GM19099 (cell line): ENCODE measurements around the gene TSPO.

Experiments used
- POLR2A ChIP-seq: IDR thresholded peaks from 3 replicates; pipeline ENCODE4 v1.6.1; 2011; ENCODE audit warnings: low read depth; ENCODE audit not compliant: insufficient read length; ENCODE audit errors: extremely low read depth

Gene TSPO

GRCh38 chr22:43180670-43181069, 29.3 kb downstream of the TSPO start:
- TF ChIP-seq POLR2A = no peak

- no peak for TF ChIP-seq POLR2A
Observed at GRCh38 chr22:43181321-43182076, 30.1 kb downstream of the TSPO start.

- no peak for TF ChIP-seq POLR2A
Observed at GRCh38 chr22:43182118-43182517, 30.8 kb downstream of the TSPO start.

GRCh38 chr22:43182726-43183125, 31.4 kb downstream of the TSPO start:
- TF ChIP-seq POLR2A = no peak

DNA sequence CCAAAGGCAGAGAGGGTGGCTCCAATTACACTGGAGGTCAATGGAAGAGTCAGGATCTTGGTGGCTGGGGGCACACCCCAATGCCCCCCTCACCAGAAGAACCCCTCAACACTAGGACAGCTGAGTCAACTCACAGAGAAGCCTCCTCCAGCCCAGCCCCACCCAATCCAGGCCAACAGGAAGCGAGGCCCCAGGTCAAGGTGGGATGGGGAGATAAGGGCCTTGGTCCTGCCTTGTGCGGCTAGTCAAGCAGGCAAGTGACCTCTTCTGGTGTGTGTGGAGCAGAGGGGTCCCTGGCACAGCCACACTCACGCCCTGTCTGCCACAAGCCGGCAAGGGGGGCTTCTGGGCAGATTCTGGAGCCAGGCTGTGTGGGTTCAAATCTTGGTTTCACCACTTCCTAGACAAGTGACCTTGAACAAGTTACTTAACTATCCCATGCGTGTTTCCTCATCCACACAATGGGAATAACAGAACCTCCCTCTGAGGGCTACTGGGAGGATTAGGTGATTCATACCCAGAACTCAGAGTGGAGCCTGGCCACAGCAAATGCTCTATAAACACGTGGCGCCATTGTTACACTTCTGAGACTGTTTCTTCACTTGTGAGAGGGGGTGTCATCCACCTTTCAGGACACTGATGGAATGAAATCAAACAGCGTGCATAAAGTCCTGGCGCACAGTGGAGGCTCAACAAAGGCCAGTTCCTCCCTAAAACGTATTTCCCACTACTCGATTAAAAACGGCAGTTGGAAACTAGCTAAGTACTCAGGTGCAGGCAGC, 32.3 kb downstream of the TSPO start:
- TF ChIP-seq POLR2A = no peak

DNA sequence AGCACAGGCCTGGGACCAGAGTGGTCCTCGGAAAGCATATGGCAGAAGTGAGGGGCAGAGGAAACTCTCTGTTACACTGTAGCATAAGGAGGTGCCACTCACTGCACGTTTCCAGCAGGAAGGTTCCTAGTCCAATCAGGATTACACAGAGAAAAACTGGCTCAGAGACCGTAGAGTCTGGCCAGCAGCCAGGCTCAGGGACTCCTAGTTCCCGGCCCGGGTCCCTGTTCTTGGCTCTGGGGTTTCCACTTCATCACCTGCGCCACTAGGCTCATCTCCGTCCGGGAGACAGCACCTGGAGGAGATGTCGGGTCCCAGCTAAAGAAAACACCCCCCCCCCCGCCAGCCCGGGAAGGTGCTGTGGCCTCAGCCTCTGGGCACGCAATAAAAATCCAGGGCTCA, 34.5 kb downstream of the TSPO start:
- TF ChIP-seq POLR2A = no peak

DNA sequence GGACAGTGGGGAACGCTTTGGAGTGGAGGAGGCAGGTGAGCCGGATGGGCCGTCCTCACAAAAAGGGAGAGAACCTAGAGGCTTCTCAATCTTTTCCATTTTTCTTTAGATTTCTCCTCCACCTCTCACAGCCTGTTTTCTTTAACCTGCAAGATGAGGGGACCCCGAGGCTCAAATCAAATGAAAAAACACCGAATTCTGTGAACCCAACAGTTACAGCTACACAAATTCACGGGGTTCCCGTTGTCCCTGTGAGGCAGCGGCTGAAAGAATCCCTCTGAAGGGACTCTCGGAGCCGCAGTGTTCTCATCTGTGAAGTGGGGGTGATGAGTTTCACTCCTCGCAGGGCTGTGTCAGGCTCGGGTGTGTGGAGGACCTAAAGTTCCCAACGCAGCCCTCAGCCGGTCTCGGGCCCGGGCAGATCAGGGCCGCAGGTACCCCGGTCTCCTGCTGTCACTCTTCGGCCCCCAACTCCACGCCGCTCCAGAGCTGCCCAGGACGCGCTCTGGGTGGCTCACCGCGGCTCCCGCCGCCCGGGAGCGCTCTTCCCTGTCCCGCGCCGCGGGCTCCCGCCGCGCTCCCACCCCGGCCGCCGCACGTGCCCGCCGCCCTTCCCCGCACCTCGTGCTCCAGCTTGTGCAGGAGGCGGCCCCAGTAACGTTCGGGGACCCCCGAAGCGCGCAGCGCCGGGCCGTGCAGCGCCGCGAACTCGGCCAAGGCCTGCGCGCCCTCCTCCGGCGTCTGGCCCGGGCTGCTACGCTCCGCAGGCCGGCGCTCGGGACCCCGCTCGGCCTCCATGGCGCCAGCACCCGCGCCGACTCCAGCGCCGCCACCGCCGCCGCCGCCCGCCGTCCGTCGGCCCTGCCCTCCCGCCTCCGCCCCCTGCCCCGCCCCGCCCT, 35.2 kb downstream of the TSPO start, which contains the start of gene TTLL12:
TTLL12 (minus strand) TSS at position 863 of the 899 bp plus-strand sequence; CDS start at position 798, 65 bp downstream.
- TF ChIP-seq POLR2A = peak; percentile 78

GRCh38 chr22:43187171-43188099, 36.1 kb downstream of the TSPO start:
- TF ChIP-seq POLR2A = peak; percentile 97

DNA sequence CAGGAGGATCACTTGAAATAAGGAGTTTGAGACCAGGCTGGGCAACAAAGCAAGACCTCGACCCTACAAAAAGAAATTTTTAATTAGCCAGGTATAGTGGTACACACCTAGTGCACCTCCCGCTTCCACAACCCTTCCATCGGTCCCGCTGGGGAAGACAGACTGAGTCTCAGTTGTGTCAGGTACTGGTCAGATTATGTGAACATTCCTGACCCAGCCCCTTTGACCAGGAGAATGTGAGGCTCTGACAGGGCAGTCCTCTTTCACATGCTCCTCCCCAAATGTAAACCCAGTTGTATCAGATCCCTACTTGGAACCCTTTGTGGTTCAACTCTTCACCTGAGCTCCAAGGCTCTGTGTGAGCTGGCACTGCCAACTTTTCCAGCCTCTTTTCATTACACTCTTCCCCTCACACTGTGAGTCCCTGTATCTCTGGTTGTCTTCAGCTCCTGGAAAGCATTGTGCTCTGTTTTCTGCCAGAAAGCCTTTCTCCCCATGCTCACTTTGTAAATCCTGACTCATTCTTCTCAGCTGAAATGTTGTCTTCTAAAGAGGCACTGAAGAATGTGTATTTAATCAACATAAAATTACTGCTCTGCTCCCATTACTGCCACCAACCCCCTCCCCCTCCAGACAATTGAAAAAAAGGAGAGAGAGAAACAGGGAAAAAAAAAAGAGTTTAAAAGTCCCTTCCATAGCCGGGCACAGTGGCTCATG, 37.6 kb downstream of the TSPO start:
- no peak for TF ChIP-seq POLR2A

DNA sequence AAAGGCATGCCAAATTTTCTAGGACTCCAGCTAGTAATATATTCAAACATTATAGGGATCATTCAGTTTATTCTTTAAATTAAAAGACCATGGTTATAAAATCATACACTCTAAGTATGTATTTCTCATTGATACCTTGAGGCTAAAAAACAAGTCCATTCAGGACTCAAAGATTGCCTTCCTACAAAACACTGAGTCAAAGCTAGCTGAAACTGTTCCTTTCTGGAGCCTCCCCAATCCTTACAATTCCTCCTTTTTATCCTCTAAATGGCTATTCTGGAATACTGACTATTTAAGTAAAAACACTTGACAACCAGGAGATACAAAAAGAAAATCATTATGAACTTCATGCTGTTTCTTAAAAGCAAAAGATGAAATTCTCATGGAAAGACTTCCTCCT, 40.5 kb downstream of the TSPO start:
- TF ChIP-seq POLR2A = no peak

DNA sequence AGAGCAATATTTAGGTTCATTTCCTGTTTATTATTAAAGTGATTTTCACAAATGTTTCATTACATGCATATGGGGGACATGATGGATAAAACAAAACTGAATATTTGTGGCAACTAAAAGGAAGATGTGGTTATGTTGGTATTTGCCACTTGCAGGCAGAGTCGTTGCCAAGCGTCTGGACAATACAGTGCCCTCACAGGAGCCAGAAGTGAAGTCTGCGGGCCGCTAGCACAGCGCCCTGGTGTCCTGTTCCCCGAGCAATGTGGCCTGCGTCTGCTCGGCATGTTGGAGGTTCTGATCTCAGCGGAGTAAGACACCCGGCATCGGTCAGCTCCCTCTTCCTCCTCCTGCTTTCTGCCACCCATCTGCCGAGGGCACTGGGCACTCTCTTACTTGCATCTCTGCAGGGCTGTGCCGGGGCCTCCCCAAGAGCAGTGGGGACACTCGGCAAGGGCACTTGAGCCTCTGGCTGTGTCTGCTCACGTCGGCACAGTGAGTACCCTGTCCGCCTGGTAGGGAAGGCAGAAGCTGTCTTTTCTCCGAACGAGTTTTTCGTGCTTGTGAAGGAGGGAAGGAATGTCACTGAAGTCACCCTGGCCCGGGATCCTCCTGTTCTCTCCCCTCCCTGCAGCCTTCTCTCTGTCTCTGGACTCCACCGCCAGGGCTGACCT, 46.0 kb downstream of the TSPO start:
- TF ChIP-seq POLR2A = no peak

DNA sequence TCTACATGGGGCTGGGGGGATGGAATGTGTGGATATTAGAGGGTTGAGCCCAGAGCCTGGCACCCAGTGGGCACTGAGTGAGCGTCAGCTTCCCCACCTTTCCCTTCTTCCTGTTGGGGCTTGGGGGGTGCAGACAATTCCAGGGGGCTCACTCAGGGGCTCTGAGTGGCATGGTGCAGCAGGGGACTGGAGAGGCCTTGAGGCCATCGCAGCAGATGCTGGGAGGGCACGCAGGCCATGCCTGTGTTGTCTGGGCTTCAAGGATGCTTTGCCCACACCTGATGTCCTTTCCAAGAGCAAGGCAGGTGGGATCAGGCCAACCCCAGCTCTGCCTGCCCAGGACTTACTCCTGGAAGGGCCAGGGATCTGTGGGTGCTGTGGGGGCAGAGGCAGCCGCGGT, 46.8 kb downstream of the TSPO start:
- TF ChIP-seq POLR2A = no peak

DNA sequence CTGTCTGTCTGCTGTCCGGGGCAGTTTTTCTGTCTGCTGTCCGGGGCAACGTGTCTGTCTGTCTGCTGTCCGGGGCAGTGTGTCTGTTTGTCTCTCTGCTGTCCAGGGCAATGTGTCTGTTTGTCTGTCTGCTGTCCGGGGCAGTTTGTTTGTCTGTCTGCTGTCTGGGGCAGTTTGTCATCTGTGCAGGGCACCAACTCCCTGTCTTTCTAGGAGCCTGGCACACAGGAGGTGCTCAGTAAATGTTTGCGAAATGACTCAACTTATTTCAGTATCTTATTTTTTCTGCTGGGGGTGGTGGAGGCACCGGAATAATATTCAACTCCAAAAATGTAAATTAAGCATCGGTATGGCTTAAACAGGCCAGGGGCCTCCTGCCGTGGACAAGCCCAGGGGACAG, 47.6 kb downstream of the TSPO start:
- TF ChIP-seq POLR2A = no peak
